Progenitor cell of endocrine pancreas (in vitro differentiated cells): Measurements from ENCODE around the gene PRR16. TPM values are rescaled to one million over a fixed set of nuclear protein-coding genes. Genes with fewer than 3 reads are reported as not detected.

Experiments used
- DNase-seq: peaks from one replicate; pipeline ENCODE4 v3.0.0; 2021; ENCODE audit warnings: low spot score; ENCODE audit not compliant: unreplicated experiment
- H3K27ac Mint-ChIP-seq: 2 replicates; pipeline ENCODE4 v1.8.0; 2021; ENCODE audit warnings: mild to moderate bottlenecking, moderate library complexity, mixed read lengths
- H3K27me3 Mint-ChIP-seq: 2 replicates; pipeline ENCODE4 v1.8.0; 2021; ENCODE audit warnings: mixed read lengths
- H3K36me3 Mint-ChIP-seq: 2 replicates; pipeline ENCODE4 v1.8.0; 2022; ENCODE audit warnings: mixed read lengths; ENCODE audit not compliant: insufficient read depth
- H3K4me1 Mint-ChIP-seq: 2 replicates; pipeline ENCODE4 v1.8.0; 2021; ENCODE audit warnings: low read depth, mixed read lengths
- H3K4me3 Mint-ChIP-seq: 2 replicates; pipeline ENCODE4 v1.8.0; 2021; ENCODE audit warnings: low read depth, mild to moderate bottlenecking, moderate library complexity, mixed read lengths
- H3K9me3 Mint-ChIP-seq: 2 replicates; pipeline ENCODE4 v1.8.0; 2021; ENCODE audit warnings: low read depth, mixed read lengths
- total RNA-seq: library from RNA; stranded (reverse); gene quantifications from 2 replicates; pipeline ENCODE4 v1.2.1, GENCODE V29; 2021
- TF ChIP-seq, protein P1 (sequence below): fragments of 200-600 bp; sonication (generic); IDR thresholded peaks from one replicate; pipeline ENCODE4 v1.5.0; 2021; ENCODE audit warnings: antibody characterized with exemption, mild to moderate bottlenecking; ENCODE audit not compliant: unreplicated experiment

Gene PRR16
- total RNA-seq, 1 donor from 2014 or later: not detected

DNA sequence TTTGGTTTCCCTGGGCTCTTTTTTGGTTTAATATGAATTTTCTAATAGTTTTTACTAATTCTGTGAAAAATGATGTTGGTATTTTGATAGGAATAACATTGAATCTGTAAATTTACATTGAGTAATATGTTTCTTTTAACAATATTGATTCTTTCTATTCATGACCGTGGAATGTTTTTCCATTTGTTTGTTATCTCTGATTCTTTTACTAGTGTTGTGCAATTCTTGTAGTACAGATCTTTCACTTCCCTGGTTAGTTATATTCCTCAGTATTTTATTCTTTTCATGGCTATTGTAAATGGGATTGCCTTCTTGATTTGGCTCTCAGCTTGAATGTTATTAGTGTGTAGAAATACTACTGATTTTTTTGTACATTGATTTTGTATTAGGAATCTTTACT, 137.9 kb downstream of the PRR16 start:
- Mint-ChIP-seq H3K36me3 (no peaks in the 10 kb centered on the region), H3K27me3 (peaks cover 3% of the 10 kb centered on the region), H3K4me3 (no peak overlapping the region), H3K4me1 (peaks cover 8% of the 10 kb centered on the region), H3K27ac (no peak overlapping the region), H3K9me3 (peaks cover 14% of the 10 kb centered on the region)
- TF ChIP-seq, protein P1, sequence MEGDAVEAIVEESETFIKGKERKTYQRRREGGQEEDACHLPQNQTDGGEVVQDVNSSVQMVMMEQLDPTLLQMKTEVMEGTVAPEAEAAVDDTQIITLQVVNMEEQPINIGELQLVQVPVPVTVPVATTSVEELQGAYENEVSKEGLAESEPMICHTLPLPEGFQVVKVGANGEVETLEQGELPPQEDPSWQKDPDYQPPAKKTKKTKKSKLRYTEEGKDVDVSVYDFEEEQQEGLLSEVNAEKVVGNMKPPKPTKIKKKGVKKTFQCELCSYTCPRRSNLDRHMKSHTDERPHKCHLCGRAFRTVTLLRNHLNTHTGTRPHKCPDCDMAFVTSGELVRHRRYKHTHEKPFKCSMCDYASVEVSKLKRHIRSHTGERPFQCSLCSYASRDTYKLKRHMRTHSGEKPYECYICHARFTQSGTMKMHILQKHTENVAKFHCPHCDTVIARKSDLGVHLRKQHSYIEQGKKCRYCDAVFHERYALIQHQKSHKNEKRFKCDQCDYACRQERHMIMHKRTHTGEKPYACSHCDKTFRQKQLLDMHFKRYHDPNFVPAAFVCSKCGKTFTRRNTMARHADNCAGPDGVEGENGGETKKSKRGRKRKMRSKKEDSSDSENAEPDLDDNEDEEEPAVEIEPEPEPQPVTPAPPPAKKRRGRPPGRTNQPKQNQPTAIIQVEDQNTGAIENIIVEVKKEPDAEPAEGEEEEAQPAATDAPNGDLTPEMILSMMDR: no peak
- DNase-seq: no peak

GRCh38 chr5:120604884-120605283, 140.8 kb downstream of the PRR16 start:
- no peak overlapping the region for H3K4me3 Mint-ChIP-seq
- TF ChIP-seq, protein P1: no peak
- no peaks in the 10 kb centered on the region for H3K36me3 Mint-ChIP-seq
- peaks cover 3% of the 10 kb centered on the region for H3K27me3 Mint-ChIP-seq
- H3K27ac Mint-ChIP-seq: no peak overlapping the region
- no peak for DNase-seq
- peaks cover 4% of the 10 kb centered on the region for H3K4me1 Mint-ChIP-seq
- peaks cover 14% of the 10 kb centered on the region for H3K9me3 Mint-ChIP-seq

DNA sequence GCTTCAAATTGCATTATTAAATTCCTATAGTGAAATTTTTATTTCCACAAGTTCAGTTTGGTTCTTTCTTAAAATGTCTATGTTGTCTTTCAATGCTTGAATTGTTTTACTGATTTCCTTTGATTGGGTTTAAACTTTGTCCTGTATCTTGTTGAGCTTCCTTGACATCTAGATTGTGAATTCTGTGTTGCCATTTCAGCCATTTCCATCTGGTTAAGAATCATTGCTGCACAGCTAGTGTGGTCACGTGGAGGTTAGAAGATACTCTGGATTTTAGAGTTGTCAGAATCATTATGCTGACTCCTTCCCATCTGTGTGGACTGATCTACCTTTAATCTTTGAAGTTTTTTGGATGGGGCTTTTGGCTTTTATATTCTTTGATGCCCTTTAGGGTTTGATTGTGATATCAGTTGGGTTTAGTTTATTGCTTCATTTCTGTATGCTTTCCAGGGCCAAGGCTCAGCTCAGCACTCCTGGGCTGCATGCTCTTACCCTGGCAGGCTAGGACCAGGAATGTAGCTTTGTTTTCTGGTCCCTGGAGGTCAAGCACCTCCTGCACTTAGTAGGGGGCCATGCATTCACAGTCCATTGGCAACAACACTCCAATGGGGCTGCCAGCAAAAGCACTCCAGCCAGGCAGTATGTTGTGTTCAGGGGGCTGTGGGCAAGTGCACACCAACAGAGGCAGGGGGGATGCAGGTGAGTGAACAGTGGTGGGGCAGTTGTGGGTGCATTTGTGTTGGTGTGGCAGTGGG, 141.4 kb downstream of the PRR16 start:
- H3K4me3 Mint-ChIP-seq: no peak overlapping the region
- no peak overlapping the region for H3K27ac Mint-ChIP-seq
- TF ChIP-seq, protein P1: no peak
- H3K4me1 Mint-ChIP-seq: peaks cover 2% of the 10 kb centered on the region
- no peak for DNase-seq
- no peaks in the 10 kb centered on the region for H3K36me3 Mint-ChIP-seq
- H3K27me3 Mint-ChIP-seq: peaks cover 3% of the 10 kb centered on the region
- peaks cover 14% of the 10 kb centered on the region for H3K9me3 Mint-ChIP-seq

- no peak for DNase-seq
- Mint-ChIP-seq H3K9me3 (peaks cover 4% of the 10 kb centered on the region), H3K27me3 (peaks cover 9% of the 10 kb centered on the region), H3K4me1 (peaks cover 2% of the 10 kb centered on the region), H3K36me3 (no peaks in the 10 kb centered on the region), H3K4me3 (no peak overlapping the region), H3K27ac (no peak overlapping the region)
- TF ChIP-seq, protein P1: no peak
These were observed 145.5 kb downstream of the PRR16 start for GRCh38 chr5:120609570-120609969.

DNA sequence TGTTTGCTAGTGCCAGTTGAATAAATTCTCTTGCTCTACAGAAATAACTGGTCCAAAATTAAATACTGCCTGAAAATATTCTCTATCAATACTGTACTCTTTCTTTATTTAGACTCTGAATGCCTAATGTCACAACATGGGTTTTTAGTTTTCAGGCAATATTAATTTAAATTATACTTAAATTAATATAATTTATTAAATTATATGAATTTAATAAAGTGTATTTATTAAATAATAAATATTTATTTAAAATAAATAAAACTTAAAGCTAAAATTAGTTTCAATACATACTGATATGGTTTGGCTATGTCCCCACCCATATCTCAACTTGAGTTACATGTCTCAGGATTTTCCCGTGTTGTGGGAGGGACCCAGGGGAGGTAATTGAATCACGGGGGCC, 146.0 kb downstream of the PRR16 start:
- no peak for DNase-seq
- Mint-ChIP-seq H3K4me1 (peaks cover 2% of the 10 kb centered on the region), H3K9me3 (peaks cover 4% of the 10 kb centered on the region), H3K27ac (no peak overlapping the region), H3K36me3 (no peaks in the 10 kb centered on the region), H3K4me3 (no peak overlapping the region), H3K27me3 (peaks cover 9% of the 10 kb centered on the region)
- TF ChIP-seq, protein P1: no peak
